HEK293 (cell line): ENCODE results near the gene RBFOX2.
"Not testable (repeated sequence)": the region's sequence is repeated elsewhere in the genome, so short reads cannot be mapped to it uniquely, and the experiment has no call there.

Source experiments
- CTCF ChIA-PET: fragments of 350-600 bp; formaldehyde crosslinking; extraction: SDS; loops from one replicate; lab custom pipeline; 2021; ENCODE audit warnings: antibody characterized with exemption; lab: Yijun Ruan, JAX
- POLR2A ChIA-PET: fragments of 300-600 bp; formaldehyde crosslinking; extraction: SDS; loops from one replicate; lab custom pipeline; 2020; ENCODE audit warnings: antibody characterized with exemption, inconsistent platforms; lab: Yijun Ruan, JAX
- H3K27ac ChIP-seq: fragments of 200-500 bp; sonication (Bioruptor generic); 2 replicates; pipeline ENCODE4 v1.5.1; 2014; ENCODE audit warnings: low read depth, low read length, control low read depth, inconsistent platforms; ENCODE audit errors: extremely low read depth
- H3K36me3 ChIP-seq, 2 experiments: fragments of 200-500 bp in 1 of 2; sonication (Bioruptor generic) in 1 of 2; 1 replicate in 1 of 2; 2 replicates in 1 of 2; pipeline ENCODE4 v1.5.1; 2014 to 2017; ENCODE audit warnings: inconsistent platforms in 2 of 2, low read length in 2 of 2; ENCODE audit not compliant: control insufficient read depth in 2 of 2, insufficient read depth in 1 of 2
- H3K4me1 ChIP-seq: fragments of 200-500 bp; sonication (Bioruptor generic); 2 replicates; pipeline ENCODE4 v1.5.1; 2014; ENCODE audit warnings: mild to moderate bottlenecking, low read length, inconsistent platforms; ENCODE audit not compliant: control insufficient read depth, insufficient read depth
- H3K4me3 ChIP-seq: 2 replicates; pipeline ENCODE4 v1.5.1; 2011; ENCODE audit warnings: low read depth, mild to moderate bottlenecking, control low read depth, low read length, moderate library complexity
- H3K9me3 ChIP-seq: fragments of 200-500 bp; sonication (Bioruptor generic); 2 replicates; pipeline ENCODE4 v1.5.1; 2014; ENCODE audit warnings: low read depth, low read length, inconsistent platforms; ENCODE audit not compliant: control insufficient read depth, insufficient read depth
- GLIS1 ChIP-seq: fragments of 450-650 bp; formaldehyde crosslinking; IDR thresholded peaks from 2 replicates; pipeline ENCODE4 v1.5.1; 2016; ENCODE audit warnings: missing biosample characterization, missing genetic modification characterization
- KLF1 ChIP-seq: fragments of 450-650 bp; formaldehyde crosslinking; IDR thresholded peaks from 2 replicates; pipeline ENCODE4 v1.5.1; 2016; ENCODE audit warnings: missing biosample characterization, missing genetic modification characterization
- MYNN ChIP-seq: fragments of 450-650 bp; formaldehyde crosslinking; IDR thresholded peaks from 2 replicates; pipeline ENCODE4 v1.5.1; 2016; ENCODE audit warnings: missing biosample characterization, missing genetic modification characterization, borderline replicate concordance
- PRDM4 ChIP-seq: fragments of 450-650 bp; formaldehyde crosslinking; IDR thresholded peaks from 2 replicates; pipeline ENCODE4 v1.5.1; 2017; ENCODE audit warnings: missing biosample characterization, missing genetic modification characterization
- SCRT1 ChIP-seq: fragments of 450-650 bp; formaldehyde crosslinking; IDR thresholded peaks from 2 replicates; pipeline ENCODE4 v1.5.1; 2016; ENCODE audit warnings: missing biosample characterization, missing genetic modification characterization, borderline replicate concordance
- SCRT2 ChIP-seq: fragments of 450-650 bp; formaldehyde crosslinking; IDR thresholded peaks from 2 replicates; pipeline ENCODE4 v1.5.1; 2016; ENCODE audit warnings: missing biosample characterization, missing genetic modification characterization
- YY1 ChIP-seq: fragments of 450-650 bp; formaldehyde crosslinking; IDR thresholded peaks from 2 replicates; pipeline ENCODE4 v1.5.1; 2018; ENCODE audit warnings: missing biosample characterization, missing genetic modification characterization
- ZFHX2 ChIP-seq: fragments of 450-650 bp; formaldehyde crosslinking; conservative IDR thresholded peaks from 2 replicates; pipeline ENCODE4 v1.5.1; 2016; ENCODE audit warnings: missing biosample characterization, missing genetic modification characterization
- ZFP69B ChIP-seq: fragments of 450-650 bp; formaldehyde crosslinking; IDR thresholded peaks from 2 replicates; pipeline ENCODE4 v1.5.1; 2016; ENCODE audit warnings: missing biosample characterization, missing genetic modification characterization
- ZIC2 ChIP-seq: fragments of 450-650 bp; formaldehyde crosslinking; IDR thresholded peaks from 2 replicates; pipeline ENCODE4 v1.5.1; 2016; ENCODE audit warnings: missing biosample characterization, missing genetic modification characterization
- ZNF112 ChIP-seq: fragments of 450-650 bp; formaldehyde crosslinking; IDR thresholded peaks from 2 replicates; pipeline ENCODE4 v1.5.0; 2017; ENCODE audit warnings: missing biosample characterization, missing genetic modification characterization
- ZNF146 ChIP-seq: fragments of 450-650 bp; formaldehyde crosslinking; IDR thresholded peaks from 2 replicates; pipeline ENCODE4 v1.5.1; 2016; ENCODE audit warnings: missing biosample characterization, missing genetic modification characterization
- ZNF324 ChIP-seq: fragments of 450-650 bp; formaldehyde crosslinking; IDR thresholded peaks from 2 replicates; pipeline ENCODE4 v1.5.1; 2016; ENCODE audit warnings: missing biosample characterization, missing genetic modification characterization
- ZNF335 ChIP-seq: fragments of 450-650 bp; formaldehyde crosslinking; conservative IDR thresholded peaks from 2 replicates; pipeline ENCODE4 v1.5.1; 2016; ENCODE audit warnings: missing biosample characterization, missing genetic modification characterization
- ZNF580 ChIP-seq: fragments of 450-650 bp; formaldehyde crosslinking; IDR thresholded peaks from 2 replicates; pipeline ENCODE4 v1.5.1; 2016; ENCODE audit warnings: missing biosample characterization, missing genetic modification characterization
- ZNF596 ChIP-seq: fragments of 450-650 bp; IDR thresholded peaks from 2 replicates; pipeline ENCODE4 v1.5.0; 2018; ENCODE audit warnings: missing biosample characterization, mild to moderate bottlenecking, missing genetic modification characterization, moderate library complexity
- ZNF654 ChIP-seq: fragments of 450-650 bp; formaldehyde crosslinking; IDR thresholded peaks from 2 replicates; pipeline ENCODE4 v1.5.1; 2016; ENCODE audit warnings: low read depth, missing biosample characterization, missing genetic modification characterization
- ZNF777 ChIP-seq: fragments of 450-650 bp; formaldehyde crosslinking; IDR thresholded peaks from 2 replicates; pipeline ENCODE4 v1.5.1; 2017; ENCODE audit warnings: missing biosample characterization, missing genetic modification characterization, borderline replicate concordance
- ZSCAN18 ChIP-seq: fragments of 450-650 bp; formaldehyde crosslinking; IDR thresholded peaks from 2 replicates; pipeline ENCODE4 v1.5.1; 2016; ENCODE audit warnings: missing biosample characterization, missing genetic modification characterization
- ZSCAN5A ChIP-seq: fragments of 450-650 bp; formaldehyde crosslinking; IDR thresholded peaks from 2 replicates; pipeline ENCODE4 v1.5.1; 2016; ENCODE audit warnings: missing biosample characterization, missing genetic modification characterization
- TF ChIP-seq, protein P1 (sequence below): fragments of 450-650 bp; formaldehyde crosslinking; IDR thresholded peaks from 2 replicates; pipeline ENCODE4 v1.5.1; 2016; ENCODE audit warnings: missing biosample characterization, missing genetic modification characterization
- TF ChIP-seq, protein P2 (sequence below): fragments of 450-650 bp; IDR thresholded peaks from 2 replicates; pipeline ENCODE4 v1.5.1; 2018; ENCODE audit warnings: missing biosample characterization, mild to moderate bottlenecking, missing genetic modification characterization
- TF ChIP-seq, protein P3 (sequence below): fragments of 450-650 bp; formaldehyde crosslinking; IDR thresholded peaks from 2 replicates; pipeline ENCODE4 v1.5.1; 2016; ENCODE audit warnings: missing biosample characterization, missing genetic modification characterization

RBFOX2 gene

GRCh38 chr22:36020865-36021264 lies 7.8 kb downstream of the RBFOX2 start:
- H3K27ac ChIP-seq, POLR2A ChIA-PET, H3K4me3 ChIP-seq, H3K9me3 ChIP-seq, H3K36me3 ChIP-seq: not testable (repeated sequence)
- peaks cover 18% of the 10 kb centered on the region for H3K4me1 ChIP-seq
- 0 out of 2 replicates have a peak, but pooled peaks have one; percentile 47 for TF ChIP-seq ZNF580
- peak; percentile 89 for TF ChIP-seq ZNF146 (tag by site-specific recombination)
- CTCF ChIA-PET, result interaction anchor here (4.4 kb wide), 1 partner anchor 45 kb away, joined by 36 read pairs; no protein-coding TSS in a partner anchor

DNA sequence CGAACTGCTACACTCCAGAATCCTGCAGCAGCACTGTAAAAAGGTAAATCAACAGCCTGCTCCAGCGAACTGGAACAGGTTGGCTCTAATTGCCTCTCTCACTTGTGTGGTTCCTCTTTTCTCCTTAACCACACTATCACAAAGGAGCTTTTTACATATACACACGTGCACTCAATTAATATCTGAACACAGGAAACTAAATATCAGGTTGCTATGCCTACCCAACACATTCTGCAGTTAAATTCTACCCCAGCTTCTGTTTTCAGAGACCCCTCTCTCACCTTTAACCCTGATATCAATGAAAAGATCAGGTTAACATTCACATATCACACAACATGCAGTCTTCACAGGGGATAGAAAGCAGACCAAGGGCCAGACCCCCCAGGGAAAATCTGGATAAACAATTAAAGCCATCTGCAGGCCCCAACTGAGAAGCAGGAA lies 11.0 kb downstream of the RBFOX2 start:
- H3K4me1 ChIP-seq, result peaks cover 18% of the 10 kb centered on the region
- ChIA-PET CTCF (interaction anchor here (0.7 to 8.9 kb wide), 3 partner anchors 48 to 331 kb away, joined by 3 to 65 read pairs (median 3); no protein-coding TSS in a partner anchor), POLR2A (interaction anchor here (0.6 to 3.1 kb wide), 3 partner anchors 10 to 263 kb away, joined by 3 to 26 read pairs (median 3); partner anchors contain the start of gene RBFOX2)
- H3K27ac ChIP-seq, result no peak overlapping the region
- H3K9me3 ChIP-seq, result no peaks in the 10 kb centered on the region
- no peaks in the 10 kb centered on the region for H3K36me3 ChIP-seq
- no peak overlapping the region for H3K4me3 ChIP-seq
- TF ChIP-seq ZNF777 (tag by site-specific recombination) (no peak), GLIS1 (peak; percentile 92), ZNF324 (tag by site-specific recombination) (no peak), KLF1 (tag by site-specific recombination) (no peak), ZFP69B (tag by site-specific recombination) (no peak), ZNF112 (tag by site-specific recombination) (no peak), ZNF654 (no peak), PRDM4 (tag by site-specific recombination) (peak; percentile 76), SCRT1 (peak; percentile 69; the same call in 1 of the 2 replicates), YY1 (tag by site-specific recombination) (no peak), ZNF580 (no peak), ZFHX2 (no peak), ZNF335 (tag by site-specific recombination) (no peak), MYNN (tag by site-specific recombination) (no peak), ZSCAN5A (no peak), ZIC2 (tag by site-specific recombination) (peak; percentile 48; the same call in 1 of the 2 replicates), SCRT2 (tag by site-specific recombination) (peak; percentile 86), ZNF596 (tag by site-specific recombination) (peak; percentile 32; the same call in 1 of the 2 replicates), ZSCAN18 (tag by site-specific recombination) (no peak)
- TF ChIP-seq, protein P1, sequence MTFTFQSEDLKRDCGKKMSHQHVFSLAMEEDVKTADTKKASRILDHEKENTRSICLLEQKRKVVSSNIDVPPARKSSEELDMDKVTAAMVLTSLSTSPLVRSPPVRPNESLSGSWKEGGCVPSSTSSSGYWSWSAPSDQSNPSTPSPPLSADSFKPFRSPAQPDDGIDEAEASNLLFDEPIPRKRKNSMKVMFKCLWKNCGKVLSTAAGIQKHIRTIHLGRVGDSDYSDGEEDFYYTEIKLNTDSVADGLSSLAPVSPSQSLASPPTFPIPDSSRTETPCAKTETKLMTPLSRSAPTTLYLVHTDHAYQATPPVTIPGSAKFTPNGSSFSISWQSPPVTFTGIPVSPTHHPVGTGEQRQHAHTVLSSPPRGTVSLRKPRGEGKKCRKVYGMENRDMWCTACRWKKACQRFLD, result no peak
- TF ChIP-seq, protein P2, sequence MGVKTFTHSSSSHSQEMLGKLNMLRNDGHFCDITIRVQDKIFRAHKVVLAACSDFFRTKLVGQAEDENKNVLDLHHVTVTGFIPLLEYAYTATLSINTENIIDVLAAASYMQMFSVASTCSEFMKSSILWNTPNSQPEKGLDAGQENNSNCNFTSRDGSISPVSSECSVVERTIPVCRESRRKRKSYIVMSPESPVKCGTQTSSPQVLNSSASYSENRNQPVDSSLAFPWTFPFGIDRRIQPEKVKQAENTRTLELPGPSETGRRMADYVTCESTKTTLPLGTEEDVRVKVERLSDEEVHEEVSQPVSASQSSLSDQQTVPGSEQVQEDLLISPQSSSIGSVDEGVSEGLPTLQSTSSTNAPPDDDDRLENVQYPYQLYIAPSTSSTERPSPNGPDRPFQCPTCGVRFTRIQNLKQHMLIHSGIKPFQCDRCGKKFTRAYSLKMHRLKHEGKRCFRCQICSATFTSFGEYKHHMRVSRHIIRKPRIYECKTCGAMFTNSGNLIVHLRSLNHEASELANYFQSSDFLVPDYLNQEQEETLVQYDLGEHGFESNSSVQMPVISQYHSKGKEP (tag by site-specific recombination), result peak; percentile 43; the same call in 1 of the 2 replicates
- TF ChIP-seq, protein P3, sequence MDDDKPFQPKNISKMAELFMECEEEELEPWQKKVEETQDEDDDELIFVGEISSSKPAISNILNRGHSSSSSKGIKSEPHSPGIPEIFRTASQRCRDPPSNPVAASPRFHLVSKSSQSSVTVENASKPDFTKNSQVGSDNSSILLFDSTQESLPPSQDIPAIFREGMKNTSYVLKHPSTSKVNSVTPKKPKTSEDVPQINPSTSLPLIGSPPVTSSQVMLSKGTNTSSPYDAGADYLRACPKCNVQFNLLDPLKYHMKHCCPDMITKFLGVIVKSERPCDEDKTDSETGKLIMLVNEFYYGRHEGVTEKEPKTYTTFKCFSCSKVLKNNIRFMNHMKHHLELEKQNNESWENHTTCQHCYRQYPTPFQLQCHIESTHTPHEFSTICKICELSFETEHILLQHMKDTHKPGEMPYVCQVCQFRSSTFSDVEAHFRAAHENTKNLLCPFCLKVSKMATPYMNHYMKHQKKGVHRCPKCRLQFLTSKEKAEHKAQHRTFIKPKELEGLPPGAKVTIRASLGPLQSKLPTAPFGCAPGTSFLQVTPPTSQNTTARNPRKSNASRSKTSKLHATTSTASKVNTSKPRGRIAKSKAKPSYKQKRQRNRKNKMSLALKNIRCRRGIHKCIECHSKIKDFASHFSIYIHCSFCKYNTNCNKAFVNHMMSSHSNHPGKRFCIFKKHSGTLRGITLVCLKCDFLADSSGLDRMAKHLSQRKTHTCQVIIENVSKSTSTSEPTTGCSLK, result no peak
